Keratinocyte (primary cell): ENCODE measurements around the gene SDK2. TPM values are rescaled to one million over a fixed set of nuclear protein-coding genes. Genes with fewer than 3 reads are reported as not detected.

Source experiments
- DNase-seq: peaks from one replicate; pipeline ENCODE4 v3.0.0-alpha.2; 2011; ENCODE audit warnings: low read depth, missing footprints, low spot score
- FAIRE-seq: peaks from 2 replicates; lab custom pipeline; 2011; peaks lifted over from hg19 to GRCh38; lab: Jason Lieb, UNC
- H2AFZ ChIP-seq: 2 replicates; pipeline ENCODE4 v1.6.0; 2012; ENCODE audit warnings: low read length, control low read depth, inconsistent platforms; ENCODE audit not compliant: control insufficient read depth
- H3K27ac ChIP-seq: 2 replicates; pipeline ENCODE4 v1.5.1; 2011; ENCODE audit warnings: low read length; ENCODE audit not compliant: control insufficient read depth, insufficient read depth
- H3K27me3 ChIP-seq: 3 replicates; pipeline ENCODE4 v1.6.0; 2011; ENCODE audit warnings: low read length; ENCODE audit not compliant: control insufficient read depth, insufficient read depth; ENCODE audit errors: extremely low read depth
- H3K36me3 ChIP-seq, 2 experiments: 2 replicates in 1 of 2; 3 replicates in 1 of 2; pipeline ENCODE4 v1.5.1; 2011; ENCODE audit warnings: low read length in 2 of 2, mild to moderate bottlenecking in 1 of 2; ENCODE audit not compliant: control insufficient read depth in 2 of 2, insufficient read depth in 2 of 2; ENCODE audit errors: extremely low read depth in 1 of 2
- H3K4me1 ChIP-seq: 3 replicates; pipeline ENCODE4 v1.5.1; 2011; ENCODE audit warnings: low read length; ENCODE audit not compliant: control insufficient read depth, insufficient read depth; ENCODE audit errors: extremely low read depth
- H3K4me2 ChIP-seq: 3 replicates; pipeline ENCODE4 v1.6.0; 2011; ENCODE audit warnings: low read depth, low read length; ENCODE audit not compliant: control insufficient read depth, insufficient read depth; ENCODE audit errors: extremely low read depth
- H3K4me3 ChIP-seq, 3 experiments: fragments of 200-600 bp in 1 of 3; sonication (generic) in 1 of 3; 2 replicates in 2 of 3; 3 replicates in 1 of 3; pipeline ENCODE4 v1.5.1; 2011 to 2016; ENCODE audit warnings: low read length in 3 of 3, mild to moderate bottlenecking in 3 of 3, control low read depth in 2 of 3, inconsistent platforms in 1 of 3, low read depth in 1 of 3, mixed read lengths in 1 of 3, mixed run types in 1 of 3, moderate library complexity in 1 of 3; ENCODE audit not compliant: control insufficient read depth in 2 of 3, insufficient read depth in 2 of 3; ENCODE audit errors: extremely low read depth in 1 of 3
- H3K79me2 ChIP-seq: 2 replicates; pipeline ENCODE4 v1.6.0; 2012; ENCODE audit warnings: low read length; ENCODE audit not compliant: control insufficient read depth, insufficient read depth
- H3K9ac ChIP-seq: 3 replicates; pipeline ENCODE4 v1.6.0; 2011; ENCODE audit warnings: low read length; ENCODE audit not compliant: control insufficient read depth, insufficient read depth; ENCODE audit errors: extremely low read depth
- H3K9me1 ChIP-seq: 3 replicates; pipeline ENCODE4 v1.6.0; 2011; ENCODE audit warnings: low read length; ENCODE audit not compliant: control insufficient read depth, insufficient read depth; ENCODE audit errors: extremely low read depth
- H3K9me3 ChIP-seq: 2 replicates; pipeline ENCODE4 v1.5.1; 2012; ENCODE audit warnings: low read depth, low read length; ENCODE audit not compliant: control insufficient read depth
- H4K20me1 ChIP-seq: 3 replicates; pipeline ENCODE4 v1.6.0; 2011; ENCODE audit warnings: low read length; ENCODE audit not compliant: control insufficient read depth, insufficient read depth; ENCODE audit errors: extremely low read depth
- EZH2 ChIP-seq: IDR thresholded peaks from one replicate; pipeline ENCODE4 v1.6.1; 2012; ENCODE audit warnings: inconsistent platforms, mild to moderate bottlenecking, low read length, moderate library complexity
- dilution Hi-C: fragments of 300-500 bp; cut with MboI; formaldehyde crosslinking; loops from one replicate; pipeline ENCODE4 v1.7.0; 2020; ENCODE audit warnings: low sequenced_read_pairs; ENCODE audit not compliant: extremely low pct_ligation_motif_present
- polyA plus RNA-seq, 5 experiments: library from polyadenylated mRNA; depleted of rRNA in 3 of 5; stranded (reverse) in 3 of 5; stranded (forward) in 1 of 5; unstranded in 1 of 5; fragments of >200 nt; gene quantifications; 1 replicate in 1 of 5; 2 replicates in 3 of 5; 3 replicates in 1 of 5; pipeline versions ENCODE4 v1.2.1 to v1.2.3, GENCODE V29; 2011 to 2012; ENCODE audit warnings: missing spikeins in 2 of 5, low read depth in 1 of 5, low replicate concordance in 1 of 5
- TF ChIP-seq, protein P1 (sequence below), 3 experiments: IDR thresholded peaks in 1 of 3; conservative IDR thresholded peaks in 1 of 3; optimal IDR thresholded peaks in 1 of 3; 2 replicates in 2 of 3; 3 replicates in 1 of 3; pipeline versions ENCODE3 to v1.5.1; 2011; ENCODE audit warnings: low read length in 3 of 3, mild to moderate bottlenecking in 3 of 3, moderate library complexity in 2 of 3, control low read depth in 1 of 3, inconsistent platforms in 1 of 3; ENCODE audit not compliant: insufficient read depth in 2 of 3; ENCODE audit errors: extremely low read depth in 1 of 3

SDK2 gene
- polyA plus RNA-seq, 1 donor (not counting 4 experiments of a cell fraction or from before 2014, with no cell fraction given) = 1.8 TPM

GRCh38 chr17:73612031-73612472 is 32.2 kb downstream of the SDK2 start:
- no peak for DNase-seq
- dilution Hi-C loops = no loop called here
- Histone ChIP-seq H4K20me1 (no peaks in the 10 kb centered on the region), H2AFZ (no peak overlapping the region), H3K4me2 (no peak overlapping the region), H3K9me3 (no peaks in the 10 kb centered on the region), H3K27ac (no peak overlapping the region), H3K4me3 (no peak overlapping the region), H3K9ac (no peak overlapping the region), H3K27me3 (no peaks in the 10 kb centered on the region), H3K4me1 (peaks cover 9% of the 10 kb centered on the region), H3K36me3 (no peaks in the 10 kb centered on the region), H3K79me2 (peaks cover 19% of the 10 kb centered on the region), H3K9me1 (no peaks in the 10 kb centered on the region)
- no peak for TF ChIP-seq EZH2
- TF ChIP-seq, protein P1, sequence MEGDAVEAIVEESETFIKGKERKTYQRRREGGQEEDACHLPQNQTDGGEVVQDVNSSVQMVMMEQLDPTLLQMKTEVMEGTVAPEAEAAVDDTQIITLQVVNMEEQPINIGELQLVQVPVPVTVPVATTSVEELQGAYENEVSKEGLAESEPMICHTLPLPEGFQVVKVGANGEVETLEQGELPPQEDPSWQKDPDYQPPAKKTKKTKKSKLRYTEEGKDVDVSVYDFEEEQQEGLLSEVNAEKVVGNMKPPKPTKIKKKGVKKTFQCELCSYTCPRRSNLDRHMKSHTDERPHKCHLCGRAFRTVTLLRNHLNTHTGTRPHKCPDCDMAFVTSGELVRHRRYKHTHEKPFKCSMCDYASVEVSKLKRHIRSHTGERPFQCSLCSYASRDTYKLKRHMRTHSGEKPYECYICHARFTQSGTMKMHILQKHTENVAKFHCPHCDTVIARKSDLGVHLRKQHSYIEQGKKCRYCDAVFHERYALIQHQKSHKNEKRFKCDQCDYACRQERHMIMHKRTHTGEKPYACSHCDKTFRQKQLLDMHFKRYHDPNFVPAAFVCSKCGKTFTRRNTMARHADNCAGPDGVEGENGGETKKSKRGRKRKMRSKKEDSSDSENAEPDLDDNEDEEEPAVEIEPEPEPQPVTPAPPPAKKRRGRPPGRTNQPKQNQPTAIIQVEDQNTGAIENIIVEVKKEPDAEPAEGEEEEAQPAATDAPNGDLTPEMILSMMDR (optimal IDR thresholded peaks at IDR 0.05 in 1 of 3, IDR thresholded peaks at IDR 0.05 in 1 of 3, conservative IDR thresholded peaks at IDR 0.05 in 1 of 3; ENCODE audit: extremely low read depth in 1 of 3, insufficient read depth in 2 of 3, low read length in 3 of 3) = no peak
- no peak for FAIRE-seq

- H3K4me1 ChIP-seq = peaks cover 9% of the 10 kb centered on the region
- no peaks in the 10 kb centered on the region for H3K9me1 ChIP-seq
- no peak overlapping the region for H3K4me3 ChIP-seq
- no peak overlapping the region for H3K4me2 ChIP-seq
- TF ChIP-seq, protein P1 (optimal IDR thresholded peaks at IDR 0.05 in 1 of 3, IDR thresholded peaks at IDR 0.05 in 1 of 3, conservative IDR thresholded peaks at IDR 0.05 in 1 of 3; ENCODE audit: extremely low read depth in 1 of 3, insufficient read depth in 2 of 3, low read length in 3 of 3) = no peak
- TF ChIP-seq EZH2 = no peak
- no peak overlapping the region for H3K9ac ChIP-seq
- dilution Hi-C loops = no loop called here
- no peak overlapping the region for H2AFZ ChIP-seq
- H4K20me1 ChIP-seq = no peaks in the 10 kb centered on the region
- H3K27ac ChIP-seq = no peak overlapping the region
- no peaks in the 10 kb centered on the region for H3K9me3 ChIP-seq
- peaks cover 19% of the 10 kb centered on the region for H3K79me2 ChIP-seq
- DNase-seq = no peak
- H3K27me3 ChIP-seq = no peaks in the 10 kb centered on the region
- no peaks in the 10 kb centered on the region for H3K36me3 ChIP-seq
- FAIRE-seq = no peak
These were observed 32.6 kb downstream of the SDK2 start for GRCh38 chr17:73611630-73612029.
